DMS 273 (cell line): Measurements from ENCODE around the gene NEK5.
"Not testable (repeated sequence)": the region's sequence is repeated elsewhere in the genome, so short reads cannot be mapped to it uniquely, and the experiment has no call there.

ENCODE experiments used
- DNase-seq: peaks from one replicate; lab custom pipeline; 2025; ENCODE audit not compliant: unreplicated experiment; lab: John Stamatoyannopoulos, UW

The NEK5 gene

GRCh38 chr13:52128714-52129700, at the start of gene NEK5:
Gene NEK5 (minus strand): TSS chr13:52129073. CDS start chr13:52127482, 1,591 bp downstream.
- DNase-seq, result peak; percentile 89

GRCh38 chr13:52177276-52177675, 48.4 kb upstream of the NEK5 start:
- DNase-seq, result no peak

- not testable (repeated sequence) for DNase-seq
These were observed 45.1 kb upstream of the NEK5 start for GRCh38 chr13:52173970-52174369.

GRCh38 chr13:52173373-52173772, 44.5 kb upstream of the NEK5 start:
- DNase-seq, result no peak

- DNase-seq, result not testable (repeated sequence)
These were observed 42.8 kb upstream of the NEK5 start for GRCh38 chr13:52171686-52172085.

GRCh38 chr13:52170828-52171391, 42.0 kb upstream of the NEK5 start:
- DNase-seq, result not testable (repeated sequence)

- DNase-seq, result no peak
These were observed 41.0 kb upstream of the NEK5 start for GRCh38 chr13:52169839-52170238.

GRCh38 chr13:52165411-52165810, 36.5 kb upstream of the NEK5 start:
- no peak for DNase-seq

GRCh38 chr13:52164989-52165388, 36.1 kb upstream of the NEK5 start:
- no peak for DNase-seq

- DNase-seq, result not testable (repeated sequence)
These were observed 35.0 kb upstream of the NEK5 start for GRCh38 chr13:52163878-52164277.

GRCh38 chr13:52162279-52163101, 33.6 kb upstream of the NEK5 start:
- DNase-seq, result no peak

GRCh38 chr13:52161181-52161646, 32.3 kb upstream of the NEK5 start:
- DNase-seq, result no peak

GRCh38 chr13:52160506-52160905, 31.6 kb upstream of the NEK5 start:
- no peak for DNase-seq

- no peak for DNase-seq
These were observed 31.2 kb upstream of the NEK5 start for GRCh38 chr13:52160053-52160452.

- DNase-seq, result peak; percentile 76
These were observed 30.5 kb upstream of the NEK5 start, which contains the start of gene NEK3 for GRCh38 chr13:52159159-52159982. Gene NEK3 (minus strand): TSS chr13:52159597. CDS start chr13:52156191, 3,406 bp downstream.

GRCh38 chr13:52158629-52159158, 29.8 kb upstream of the NEK5 start:
- peak; percentile 53 for DNase-seq

GRCh38 chr13:52156724-52157261, 27.9 kb upstream of the NEK5 start:
- no peak for DNase-seq

GRCh38 chr13:52155177-52155576, 26.3 kb upstream of the NEK5 start:
- no peak for DNase-seq

GRCh38 chr13:52147225-52147624, 18.4 kb upstream of the NEK5 start:
- no peak for DNase-seq

GRCh38 chr13:52141299-52141698, 12.4 kb upstream of the NEK5 start:
- DNase-seq, result peak; percentile 7
